ENCODE measurements around the gene TP53I13.

DNA sequence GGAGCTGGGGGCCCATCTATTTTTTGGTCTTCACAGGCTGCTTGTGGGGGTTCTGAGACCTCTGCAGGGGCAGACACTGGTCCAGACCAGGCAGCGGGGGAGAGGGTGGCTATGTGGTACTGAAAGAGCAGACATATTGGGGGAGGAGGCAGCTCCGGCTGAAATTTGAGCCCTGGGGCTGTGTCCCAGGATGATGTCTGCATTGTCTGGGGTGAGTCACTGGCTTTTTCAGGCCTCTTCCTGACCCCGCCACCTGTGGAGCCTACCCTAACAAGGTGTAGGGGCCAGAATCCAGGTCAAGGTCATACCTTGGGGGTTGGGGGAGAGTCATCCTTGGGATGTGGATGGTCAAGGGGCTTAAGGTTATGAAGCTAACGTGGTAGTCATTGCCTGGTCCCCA, 51.8 kb downstream of the TP53I13 start:
- TF ChIP-seq ARNT (IDR thresholded peaks at IDR 0.05) (no peak), FOXM1 (IDR thresholded peaks at IDR 0.05; ENCODE audit: borderline replicate concordance) (no peak), SP1 (IDR thresholded peaks at IDR 0.05) (no peak), LEF1 (IDR thresholded peaks at IDR 0.05; ENCODE audit: borderline replicate concordance) (no peak), BHLHE40 (IDR thresholded peaks at IDR 0.05; ENCODE audit: borderline replicate concordance) (no peak), TARDBP (IDR thresholded peaks at IDR 0.05) (no peak), ELF4 (IDR thresholded peaks at IDR 0.05) (no peak), HDGF (IDR thresholded peaks at IDR 0.05; ENCODE audit: borderline replicate concordance) (no peak)
